ENCODE results near the gene HMGXB4. TPM values are rescaled to one million over a fixed set of nuclear protein-coding genes. Genes with fewer than 3 reads are reported as not detected.

The HMGXB4 gene
- total RNA-seq, 2 experiments from 2014 or later = 41.4 to 44.1 TPM

- no peaks in the 10 kb centered on the region for H3K27me3 Mint-ChIP-seq
- no peak overlapping the region for H3K4me3 Mint-ChIP-seq
- ATAC-seq (ENCODE audit: poor library complexity) (no peak), DNase-seq (peak in 2 of 14 experiments; percentile 3 to 22)
- CTCF ChIA-PET = no interaction called here
- no peak overlapping the region for H3K4me3 ChIP-seq (ENCODE audit: low read length)
- TF ChIP-seq CTCF (IDR thresholded peaks at IDR 0.05) = no peak
- H3K36me3 Mint-ChIP-seq (ENCODE audit: low read depth) = peaks cover 22% of the 10 kb centered on the region
- peaks cover 35% of the 10 kb centered on the region for H3K36me3 ChIP-seq (ENCODE audit: insufficient read depth, low read length)
- H3K9me3 ChIP-seq (ENCODE audit: control insufficient read depth in 1 of 2, insufficient read depth in 1 of 2, low read length in 2 of 2) = no peaks in the 10 kb centered on the region
- no peaks in the 10 kb centered on the region for H3K9me3 Mint-ChIP-seq
- POLR2A ChIA-PET = no interaction called here
- no peaks in the 10 kb centered on the region for H3K27me3 ChIP-seq (ENCODE audit: control insufficient read depth in 1 of 2, insufficient read depth in 2 of 2, low read length in 2 of 2)
- H3K27ac Mint-ChIP-seq = peak overlapping the region; percentile 62
- peaks cover 49% of the 10 kb centered on the region for H3K4me1 Mint-ChIP-seq (ENCODE audit: low read depth)
- H3K4me1 ChIP-seq (ENCODE audit: insufficient read depth, low read length) = peaks cover 59% of the 10 kb centered on the region
- intact Hi-C loops (cut with DNase I, micrococcal nuclease) = no loop called here
- H3K27ac ChIP-seq (ENCODE audit: low read depth in 1 of 2, low read length in 2 of 2) = no peak overlapping the region
Observed at GRCh38 chr22:35315141-35315854, 58.0 kb downstream of the HMGXB4 start.

DNA sequence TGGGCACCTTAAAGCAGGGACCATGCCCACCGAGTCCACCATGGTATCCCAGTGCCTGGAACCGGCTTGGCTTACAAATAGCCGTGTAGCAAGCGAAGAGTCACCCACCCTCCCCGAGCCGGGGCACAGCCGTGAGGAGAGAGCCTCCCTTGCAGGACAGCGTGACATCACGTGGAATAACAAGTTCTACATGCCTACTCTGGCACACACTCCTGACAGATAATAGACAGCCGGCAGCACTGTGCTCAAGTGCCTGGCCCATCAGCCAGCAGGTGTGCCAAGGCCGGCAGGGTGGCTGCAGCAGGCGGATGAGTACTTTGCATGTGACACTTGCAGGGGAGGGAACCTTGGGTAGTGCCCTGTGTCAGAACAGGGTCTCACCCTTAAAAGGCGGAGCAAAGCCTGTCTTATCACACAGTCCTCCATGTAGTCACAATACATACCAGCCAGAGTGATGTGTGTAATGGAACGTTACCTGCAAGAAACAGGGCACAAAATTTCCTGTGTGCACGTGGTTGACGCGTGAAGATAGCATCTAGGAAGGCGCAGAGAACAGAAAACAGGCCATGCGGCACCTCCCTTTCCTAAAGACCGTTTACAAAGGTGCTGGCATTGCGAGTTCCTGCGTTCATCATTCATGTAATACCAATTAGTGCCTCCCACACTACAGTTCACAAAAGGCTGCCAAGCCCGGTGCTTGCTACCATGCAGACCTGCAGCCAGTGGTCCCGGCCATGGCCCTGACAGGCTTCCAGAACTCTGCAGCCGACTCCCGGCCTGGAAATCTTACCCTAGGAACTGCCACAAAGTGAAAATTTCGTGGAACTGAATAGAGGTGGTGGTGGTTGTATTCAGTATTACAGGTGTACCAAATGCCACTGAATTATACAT, 58.8 kb downstream of the HMGXB4 start:
- Histone ChIP-seq H3K27ac (ENCODE audit: low read depth in 1 of 2, low read length in 2 of 2) (no peak overlapping the region), H3K36me3 (ENCODE audit: insufficient read depth, low read length) (peaks cover 40% of the 10 kb centered on the region), H3K9me3 (ENCODE audit: control insufficient read depth in 1 of 2, insufficient read depth in 1 of 2, low read length in 2 of 2) (no peaks in the 10 kb centered on the region), H3K4me1 (ENCODE audit: insufficient read depth, low read length) (peaks cover 51% of the 10 kb centered on the region), H3K4me3 (ENCODE audit: low read length) (no peak overlapping the region), H3K27me3 (ENCODE audit: control insufficient read depth in 1 of 2, insufficient read depth in 2 of 2, low read length in 2 of 2) (no peaks in the 10 kb centered on the region)
- peak; percentile 60 for ATAC-seq (ENCODE audit: poor library complexity)
- intact Hi-C loops (cut with DNase I, micrococcal nuclease) = no loop called here
- no peak for TF ChIP-seq CTCF (IDR thresholded peaks at IDR 0.05)
- DNase-seq = peak in 3 of 14 experiments; percentile 20 to 40 (median 31)
- Mint-ChIP-seq H3K9me3 (no peaks in the 10 kb centered on the region), H3K27me3 (no peaks in the 10 kb centered on the region), H3K27ac (no peak overlapping the region), H3K4me3 (peak overlapping the region; percentile 7), H3K36me3 (ENCODE audit: low read depth) (peaks cover 22% of the 10 kb centered on the region), H3K4me1 (ENCODE audit: low read depth) (peaks cover 41% of the 10 kb centered on the region)
- CTCF ChIA-PET = no interaction called here
- POLR2A ChIA-PET = no interaction called here

- no peak overlapping the region for H3K27ac ChIP-seq (ENCODE audit: low read depth in 1 of 2, low read length in 2 of 2)
- CTCF ChIA-PET = no interaction called here
- DNase-seq = no peak
- ATAC-seq (ENCODE audit: poor library complexity) = no peak
- no peak for TF ChIP-seq CTCF (IDR thresholded peaks at IDR 0.05)
- POLR2A ChIA-PET = interaction anchor here (1.1 kb wide), 1 partner anchor 18 kb away, joined by 3 read pairs; no protein-coding TSS in a partner anchor
- peaks cover 44% of the 10 kb centered on the region for H3K4me1 ChIP-seq (ENCODE audit: insufficient read depth, low read length)
- H3K27me3 Mint-ChIP-seq = no peaks in the 10 kb centered on the region
- H3K36me3 ChIP-seq (ENCODE audit: insufficient read depth, low read length) = peaks cover 43% of the 10 kb centered on the region
- no peak overlapping the region for H3K27ac Mint-ChIP-seq
- no peak overlapping the region for H3K4me3 ChIP-seq (ENCODE audit: low read length)
- intact Hi-C loops (cut with DNase I, micrococcal nuclease) = no loop called here
- peaks cover 35% of the 10 kb centered on the region for H3K4me1 Mint-ChIP-seq (ENCODE audit: low read depth)
- H3K9me3 Mint-ChIP-seq = no peaks in the 10 kb centered on the region
- H3K36me3 Mint-ChIP-seq (ENCODE audit: low read depth) = peaks cover 25% of the 10 kb centered on the region
- H3K9me3 ChIP-seq (ENCODE audit: control insufficient read depth in 1 of 2, insufficient read depth in 1 of 2, low read length in 2 of 2) = no peaks in the 10 kb centered on the region
- H3K27me3 ChIP-seq (ENCODE audit: control insufficient read depth in 1 of 2, insufficient read depth in 2 of 2, low read length in 2 of 2) = no peaks in the 10 kb centered on the region
- H3K4me3 Mint-ChIP-seq = no peak overlapping the region
Observed at GRCh38 chr22:35316751-35317150, 59.5 kb downstream of the HMGXB4 start.
